ENCODE data around the gene F5.

F5 gene

DNA sequence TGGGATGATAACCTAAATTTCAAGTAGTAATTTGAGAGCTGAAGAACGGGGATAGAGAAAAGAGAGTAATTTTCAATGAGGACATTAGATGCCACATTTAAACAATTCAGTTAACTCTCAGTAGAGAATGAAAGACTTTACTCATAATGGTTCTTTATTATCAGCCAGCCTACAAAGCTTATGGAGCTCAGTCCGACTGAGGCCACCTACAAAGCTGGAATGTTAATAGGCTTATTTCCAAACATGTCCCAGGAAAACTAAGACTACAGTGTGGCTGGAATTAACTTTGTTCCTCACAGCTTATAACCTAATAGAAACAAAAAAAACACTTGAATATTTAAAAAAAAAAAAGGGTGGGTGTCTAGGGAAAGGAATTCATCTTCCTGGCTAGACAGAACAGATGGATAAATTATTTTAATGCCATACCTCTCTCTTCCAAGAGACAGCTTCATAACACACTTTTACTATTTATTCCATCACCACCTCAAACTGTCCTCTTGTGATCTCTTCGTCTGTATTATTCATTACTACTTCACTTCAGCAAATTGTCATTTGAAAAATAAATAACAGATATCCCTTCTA, 110.4 kb downstream of the F5 start:
- peak; percentile 5 for DNase-seq

DNA sequence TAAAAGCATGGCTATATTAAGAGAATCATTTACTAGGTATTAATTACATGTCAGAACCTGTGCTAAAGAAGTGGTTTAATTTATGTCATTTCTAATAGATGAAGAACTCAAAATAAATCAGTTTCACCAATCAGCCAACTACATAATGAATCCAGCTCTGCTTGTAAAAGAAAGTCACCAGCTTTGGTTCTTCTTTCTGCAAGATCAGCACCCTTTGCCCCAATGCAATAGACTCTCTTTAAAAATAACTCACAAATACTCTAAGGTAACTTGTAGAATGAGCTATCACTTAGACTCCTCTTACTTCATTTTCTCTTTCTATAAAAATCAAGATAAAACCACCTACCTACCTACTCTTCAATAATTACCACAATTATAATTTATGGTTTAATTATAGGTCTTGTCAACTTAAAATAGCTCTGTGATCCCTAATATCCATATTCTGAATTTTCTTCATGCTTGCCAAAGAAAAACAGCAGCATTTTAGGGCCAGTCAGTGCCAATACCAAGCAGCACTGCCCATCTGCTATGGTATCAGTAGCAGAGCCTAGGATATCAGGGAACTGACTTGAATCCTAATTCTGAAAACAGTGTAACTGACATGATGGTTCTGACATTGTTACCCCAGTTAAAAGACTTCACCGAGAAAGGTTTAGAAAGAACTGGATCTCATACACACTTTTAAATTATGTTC, 111.8 kb downstream of the F5 start:
- no peak for DNase-seq

DNA sequence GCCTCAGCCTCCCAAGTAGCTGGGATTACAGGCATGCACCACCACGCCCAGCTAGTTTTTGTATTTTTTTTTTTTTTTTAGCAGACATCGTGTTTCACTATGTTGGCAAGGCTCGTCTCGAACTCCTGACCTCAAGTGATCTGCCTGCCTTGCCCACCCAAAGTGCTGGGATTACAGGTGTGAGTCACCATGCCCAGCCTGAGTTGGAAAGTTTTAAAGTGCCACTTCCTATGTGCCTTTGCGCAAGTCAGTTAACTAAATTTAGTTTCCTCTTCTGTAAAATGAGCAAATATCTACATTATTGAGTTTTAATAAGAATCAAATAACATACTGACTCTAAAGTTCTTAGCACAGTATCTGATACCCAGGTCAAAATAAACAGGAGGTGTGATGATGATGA, 112.9 kb downstream of the F5 start:
- no peak for DNase-seq

DNA sequence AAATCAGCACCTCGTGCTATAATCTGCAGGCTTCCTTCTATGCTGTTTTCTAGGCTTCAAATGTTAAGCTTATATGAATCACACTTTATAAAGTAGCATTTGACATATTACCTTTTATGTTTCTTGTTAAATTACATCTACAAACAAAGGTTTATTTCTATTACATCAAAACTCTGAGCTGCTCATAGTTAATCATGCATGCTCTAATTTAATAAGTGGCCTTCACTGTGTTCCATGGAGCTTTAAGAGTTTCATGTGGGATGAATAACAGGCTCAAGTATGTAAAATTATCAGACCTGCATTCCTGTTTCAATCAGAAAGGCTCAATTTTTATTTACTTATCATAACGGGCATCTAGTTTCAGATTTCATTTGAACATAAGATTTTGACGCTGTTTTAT, 113.5 kb downstream of the F5 start:
- DNase-seq = peak; percentile 18

DNA sequence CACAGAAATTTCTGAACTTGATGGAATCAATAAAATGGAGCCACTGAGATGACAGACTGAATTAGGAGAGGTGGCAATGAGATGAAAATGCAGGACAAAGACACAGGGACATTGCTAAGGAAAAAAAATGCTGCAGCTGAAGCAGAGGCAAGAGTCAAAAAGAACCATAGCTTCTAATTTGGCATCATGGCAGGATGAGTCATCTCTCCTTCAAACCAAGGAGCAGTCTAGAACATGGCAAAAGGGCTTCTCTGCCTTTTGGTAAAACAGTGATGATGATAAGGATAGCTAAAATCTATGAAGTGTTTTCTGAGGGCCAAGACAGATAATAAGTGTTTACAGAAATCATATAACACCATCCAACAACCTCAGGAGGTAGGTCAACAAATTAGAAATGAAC, 117.3 kb downstream of the F5 start:
- DNase-seq = no peak

DNA sequence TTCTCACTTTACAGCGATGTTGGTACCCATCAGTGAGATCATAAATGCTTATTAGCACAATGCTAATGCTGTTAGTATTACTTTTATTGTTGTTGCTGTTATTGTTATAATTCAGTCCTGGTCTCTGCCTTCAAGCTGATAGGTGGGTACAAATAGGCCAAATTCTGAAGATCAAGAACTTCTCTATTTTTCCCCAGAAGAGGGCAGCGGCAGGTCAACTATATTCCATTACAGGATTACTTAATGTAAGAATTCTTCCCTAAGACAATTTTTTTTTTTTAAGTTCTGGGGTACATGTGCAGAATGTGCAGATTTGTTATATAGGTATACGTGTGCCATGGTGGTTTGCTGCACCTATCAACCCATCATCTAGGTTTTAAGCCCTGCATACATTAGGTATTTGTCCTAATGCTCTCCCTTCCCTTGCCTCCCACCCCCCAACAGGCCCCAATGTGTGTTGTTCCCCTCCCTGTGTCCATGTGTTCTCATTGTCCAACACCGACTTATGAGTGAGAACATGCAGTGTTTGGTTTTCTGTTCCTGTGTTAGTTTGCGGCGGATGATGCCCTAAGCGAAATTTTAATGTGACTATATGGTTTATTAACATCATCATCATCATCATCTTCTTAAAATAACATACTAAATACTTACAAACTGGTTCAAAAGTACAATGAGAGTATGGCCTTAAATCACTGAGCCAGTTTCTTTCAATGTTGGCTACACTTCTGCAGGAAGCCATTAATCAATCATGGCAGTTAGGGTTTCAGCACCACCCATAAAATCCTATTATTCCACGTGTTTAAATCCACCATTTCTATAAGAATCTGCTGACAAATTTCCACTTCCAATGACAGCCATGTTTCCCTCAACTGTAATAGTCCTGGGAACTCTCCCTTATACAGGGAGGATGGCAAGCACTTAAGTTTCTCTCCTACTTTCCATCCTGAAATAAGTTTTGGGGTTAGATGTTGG, 119.7 kb downstream of the F5 start:
- no peak for DNase-seq

DNA sequence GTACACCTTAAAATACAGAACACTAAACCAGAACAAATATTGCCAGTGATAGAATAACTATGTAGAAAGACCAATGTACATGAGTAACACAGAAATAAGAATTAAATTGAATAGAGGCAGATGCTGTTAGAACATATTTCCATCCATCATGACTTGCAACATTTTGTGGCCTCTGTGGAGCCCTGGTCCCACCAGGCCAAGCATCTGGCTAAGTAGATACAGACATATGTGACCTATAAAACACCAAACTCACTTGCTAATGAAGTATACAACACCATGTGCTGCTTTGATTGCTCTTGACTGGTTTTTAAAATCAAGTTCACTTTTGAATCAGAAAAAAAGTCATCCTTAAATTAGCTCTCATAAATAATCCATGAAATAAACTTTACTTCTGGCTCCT, 121.0 kb downstream of the F5 start:
- DNase-seq = no peak

Data from DMS79 treated with DMSO at 0.1 percent for 48 hours (cell line).